Esophagus muscularis mucosa (tissue), 4 donors: ENCODE results near the gene WDR89.

Source experiments
- CTCF ChIP-seq, 3 experiments: fragments of 200-600 bp in 2 of 3; fragments of 450-650 bp in 1 of 3; sonication (generic) in 2 of 3; IDR thresholded peaks; one replicate each; pipeline ENCODE4 v1.5.1; 2017 to 2019; ENCODE audit warnings: antibody characterized with exemption in 3 of 3, mild to moderate bottlenecking in 2 of 3, moderate library complexity in 1 of 3
- EP300 ChIP-seq: sonication (generic); formaldehyde crosslinking; IDR thresholded peaks from one replicate; pipeline ENCODE4 v1.6.1; 2017; ENCODE audit warnings: antibody characterized with exemption
- POLR2A ChIP-seq: fragments of 450-650 bp; IDR thresholded peaks from one replicate; pipeline ENCODE4 v1.6.1; 2017; ENCODE audit warnings: antibody characterized with exemption, moderate library complexity, mild to moderate bottlenecking, low read depth
- POLR2AphosphoS5 ChIP-seq, 2 donors: sonication (generic); formaldehyde crosslinking; IDR thresholded peaks; one replicate each; pipeline ENCODE4 v1.6.1; 2017; ENCODE audit warnings: antibody characterized with exemption in 2 of 2

GRCh38 chr14:63656194-63656593 is 14.5 kb upstream of the WDR89 start:
- no peak for TF ChIP-seq CTCF (IDR thresholded peaks at IDR 0.05)
- TF ChIP-seq POLR2A: no peak
- TF ChIP-seq EP300: no peak
- TF ChIP-seq POLR2AphosphoS5 (IDR thresholded peaks at IDR 0.05): no peak
